Esophagus muscularis mucosa (tissue), 4 donors: ENCODE data around the gene MYCBPAP.

Experiments used
- EP300 ChIP-seq: sonication (generic); formaldehyde crosslinking; IDR thresholded peaks from one replicate; pipeline ENCODE4 v1.6.1; 2017; ENCODE audit warnings: antibody characterized with exemption
- POLR2AphosphoS5 ChIP-seq, 2 donors: sonication (generic); formaldehyde crosslinking; IDR thresholded peaks; one replicate each; pipeline ENCODE4 v1.6.1; 2017; ENCODE audit warnings: antibody characterized with exemption in 2 of 2
- TF ChIP-seq, protein P1 (sequence below), 3 experiments: fragments of 200-600 bp in 2 of 3; fragments of 450-650 bp in 1 of 3; sonication (generic) in 2 of 3; IDR thresholded peaks; one replicate each; pipeline ENCODE4 v1.5.1; 2017 to 2019; ENCODE audit warnings: antibody characterized with exemption in 3 of 3, mild to moderate bottlenecking in 2 of 3, moderate library complexity in 1 of 3

DNA sequence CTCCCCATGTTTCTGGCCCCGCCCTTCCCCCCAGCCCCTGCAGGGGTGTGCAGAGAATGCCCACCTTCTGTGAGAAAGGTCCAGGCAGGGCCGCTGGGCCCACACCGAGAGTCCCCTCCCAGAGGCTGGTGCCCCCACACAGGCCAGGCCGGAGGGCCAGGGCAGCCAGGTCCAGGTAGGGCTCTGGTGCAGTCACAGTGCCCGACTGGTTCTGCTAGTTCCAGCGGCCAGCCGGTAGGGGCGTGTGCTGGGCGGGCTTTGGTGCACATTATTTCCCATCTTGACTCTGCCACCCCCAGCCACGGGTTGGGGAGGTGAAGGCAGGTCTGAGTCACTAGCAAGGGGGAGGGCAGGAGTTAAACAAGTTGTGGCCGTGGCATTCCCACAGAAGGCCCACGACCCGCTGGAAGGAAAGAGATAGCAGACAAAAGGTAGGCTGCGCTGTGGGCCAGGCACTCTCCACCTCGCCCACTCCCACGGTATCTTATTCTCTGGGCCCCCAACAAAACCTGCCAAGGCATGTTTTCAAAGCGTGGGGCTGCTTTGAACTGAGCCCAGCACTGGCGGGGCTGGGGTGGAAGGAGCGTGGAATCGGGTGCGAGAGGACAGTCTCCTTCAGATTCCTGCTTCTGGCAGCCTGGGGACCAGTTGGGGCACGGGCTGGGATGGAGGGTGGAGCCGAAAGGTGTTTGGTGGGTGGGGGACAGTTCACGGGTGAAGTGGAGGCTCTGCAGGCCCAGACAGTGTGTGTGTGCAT lies 26.2 kb downstream of the MYCBPAP start:
- TF ChIP-seq, protein P1, sequence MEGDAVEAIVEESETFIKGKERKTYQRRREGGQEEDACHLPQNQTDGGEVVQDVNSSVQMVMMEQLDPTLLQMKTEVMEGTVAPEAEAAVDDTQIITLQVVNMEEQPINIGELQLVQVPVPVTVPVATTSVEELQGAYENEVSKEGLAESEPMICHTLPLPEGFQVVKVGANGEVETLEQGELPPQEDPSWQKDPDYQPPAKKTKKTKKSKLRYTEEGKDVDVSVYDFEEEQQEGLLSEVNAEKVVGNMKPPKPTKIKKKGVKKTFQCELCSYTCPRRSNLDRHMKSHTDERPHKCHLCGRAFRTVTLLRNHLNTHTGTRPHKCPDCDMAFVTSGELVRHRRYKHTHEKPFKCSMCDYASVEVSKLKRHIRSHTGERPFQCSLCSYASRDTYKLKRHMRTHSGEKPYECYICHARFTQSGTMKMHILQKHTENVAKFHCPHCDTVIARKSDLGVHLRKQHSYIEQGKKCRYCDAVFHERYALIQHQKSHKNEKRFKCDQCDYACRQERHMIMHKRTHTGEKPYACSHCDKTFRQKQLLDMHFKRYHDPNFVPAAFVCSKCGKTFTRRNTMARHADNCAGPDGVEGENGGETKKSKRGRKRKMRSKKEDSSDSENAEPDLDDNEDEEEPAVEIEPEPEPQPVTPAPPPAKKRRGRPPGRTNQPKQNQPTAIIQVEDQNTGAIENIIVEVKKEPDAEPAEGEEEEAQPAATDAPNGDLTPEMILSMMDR (IDR thresholded peaks at IDR 0.05) = no peak
- TF ChIP-seq POLR2AphosphoS5 (IDR thresholded peaks at IDR 0.05) = no peak
- no peak for TF ChIP-seq EP300
